ENCODE measurements around the gene SNX33. TPM values are rescaled to one million over a fixed set of nuclear protein-coding genes. Genes with fewer than 3 reads are reported as not detected.
"Not testable (repeated sequence)": the region's sequence is repeated elsewhere in the genome, so short reads cannot be mapped to it uniquely, and the experiment has no call there.

The SNX33 gene
- total and polyA plus RNA-seq, 2 donors from 2014 or later, result 14.2 to 20.2 TPM

GRCh38 chr15:75625542-75626347 is 22.0 kb upstream of the SNX33 start, which contains the start of gene SNUPN:
TSS of gene SNUPN (minus strand) at chr15:75625725. CDS start at chr15:75621051, 4,674 bp downstream.
- Histone ChIP-seq H3K4me3 (ENCODE audit: low read length in 3 of 3) (peak within 1 kb of the TSS; percentile 80 to 94 (median 86)), H3K4me1 (ENCODE audit: control insufficient read depth in 2 of 3, insufficient read depth in 2 of 3, low read depth in 1 of 3, low read length in 3 of 3) (peaks cover 0 to 10% (median 0%) of the 10 kb centered on the region in 3 donors), H3K27me3 (ENCODE audit: control insufficient read depth, insufficient read depth, low read length) (no peaks in the 10 kb centered on the region), H3K9me3 (ENCODE audit: control insufficient read depth in 2 of 3, insufficient read depth in 1 of 3, low read length in 3 of 3) (no peaks in the 10 kb centered on the region), H3K9ac (ENCODE audit: low read length in 3 of 3) (peak within 1 kb of the TSS; percentile 68 to 94 (median 91)), H3K36me3 (ENCODE audit: control insufficient read depth in 2 of 3, insufficient read depth in 3 of 3, low read length in 3 of 3) (no peaks in the 10 kb centered on the region), H3K27ac (ENCODE audit: low read depth in 2 of 2, low read length in 2 of 2) (peak within 1 kb of the TSS; percentile 97 to 98)
- DNase-seq (peak; percentile 96 to 98 (median 97)), FAIRE-seq (no peak)
- TF ChIP-seq, protein P1, sequence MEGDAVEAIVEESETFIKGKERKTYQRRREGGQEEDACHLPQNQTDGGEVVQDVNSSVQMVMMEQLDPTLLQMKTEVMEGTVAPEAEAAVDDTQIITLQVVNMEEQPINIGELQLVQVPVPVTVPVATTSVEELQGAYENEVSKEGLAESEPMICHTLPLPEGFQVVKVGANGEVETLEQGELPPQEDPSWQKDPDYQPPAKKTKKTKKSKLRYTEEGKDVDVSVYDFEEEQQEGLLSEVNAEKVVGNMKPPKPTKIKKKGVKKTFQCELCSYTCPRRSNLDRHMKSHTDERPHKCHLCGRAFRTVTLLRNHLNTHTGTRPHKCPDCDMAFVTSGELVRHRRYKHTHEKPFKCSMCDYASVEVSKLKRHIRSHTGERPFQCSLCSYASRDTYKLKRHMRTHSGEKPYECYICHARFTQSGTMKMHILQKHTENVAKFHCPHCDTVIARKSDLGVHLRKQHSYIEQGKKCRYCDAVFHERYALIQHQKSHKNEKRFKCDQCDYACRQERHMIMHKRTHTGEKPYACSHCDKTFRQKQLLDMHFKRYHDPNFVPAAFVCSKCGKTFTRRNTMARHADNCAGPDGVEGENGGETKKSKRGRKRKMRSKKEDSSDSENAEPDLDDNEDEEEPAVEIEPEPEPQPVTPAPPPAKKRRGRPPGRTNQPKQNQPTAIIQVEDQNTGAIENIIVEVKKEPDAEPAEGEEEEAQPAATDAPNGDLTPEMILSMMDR (IDR thresholded peaks at IDR 0.05; ENCODE audit: borderline replicate concordance, extremely low read depth, insufficient read depth), result no peak
- intact Hi-C loops (cut with DNase I), result no loop called here

- no peak overlapping the region for H3K4me3 ChIP-seq (ENCODE audit: low read length in 3 of 3)
- peaks cover 0 to under 1% (median 0%) of the 10 kb centered on the region in 3 donors for H3K4me1 ChIP-seq (ENCODE audit: control insufficient read depth in 2 of 3, insufficient read depth in 2 of 3, low read depth in 1 of 3, low read length in 3 of 3)
- no peak for FAIRE-seq
- DNase-seq, result peak in 1 of 5 donors; percentile 15
- no peak overlapping the region for H3K27ac ChIP-seq (ENCODE audit: low read depth in 2 of 2, low read length in 2 of 2)
- H3K27me3 ChIP-seq (ENCODE audit: control insufficient read depth, insufficient read depth, low read length), result no peaks in the 10 kb centered on the region
- H3K36me3 ChIP-seq (ENCODE audit: control insufficient read depth in 2 of 3, insufficient read depth in 3 of 3, low read length in 3 of 3), result no peaks in the 10 kb centered on the region
- TF ChIP-seq, protein P1 (IDR thresholded peaks at IDR 0.05; ENCODE audit: borderline replicate concordance, extremely low read depth, insufficient read depth), result no peak
- intact Hi-C loops (cut with DNase I), result no loop called here
- H3K9ac ChIP-seq (ENCODE audit: low read length in 3 of 3), result no peak overlapping the region
- no peaks in the 10 kb centered on the region for H3K9me3 ChIP-seq (ENCODE audit: control insufficient read depth in 2 of 3, insufficient read depth in 1 of 3, low read length in 3 of 3)
Measured at GRCh38 chr15:75631935-75632334, 15.8 kb upstream of the SNX33 start.

GRCh38 chr15:75633922-75634321 is 13.8 kb upstream of the SNX33 start:
- H3K9me3 ChIP-seq (ENCODE audit: control insufficient read depth in 2 of 3, insufficient read depth in 1 of 3, low read length in 3 of 3); H3K36me3 ChIP-seq (ENCODE audit: control insufficient read depth in 2 of 3, insufficient read depth in 3 of 3, low read length in 3 of 3); intact Hi-C loops (cut with DNase I); H3K27ac ChIP-seq (ENCODE audit: low read depth in 2 of 2, low read length in 2 of 2); H3K27me3 ChIP-seq (ENCODE audit: control insufficient read depth, insufficient read depth, low read length); DNase-seq; H3K4me3 ChIP-seq (ENCODE audit: low read length in 3 of 3); H3K9ac ChIP-seq (ENCODE audit: low read length in 3 of 3); FAIRE-seq: not testable (repeated sequence)
- H3K4me1 ChIP-seq (ENCODE audit: control insufficient read depth in 2 of 3, insufficient read depth in 2 of 3, low read depth in 1 of 3, low read length in 3 of 3), result peaks cover 0 to 15% (median 0%) of the 10 kb centered on the region in 3 donors

DNA sequence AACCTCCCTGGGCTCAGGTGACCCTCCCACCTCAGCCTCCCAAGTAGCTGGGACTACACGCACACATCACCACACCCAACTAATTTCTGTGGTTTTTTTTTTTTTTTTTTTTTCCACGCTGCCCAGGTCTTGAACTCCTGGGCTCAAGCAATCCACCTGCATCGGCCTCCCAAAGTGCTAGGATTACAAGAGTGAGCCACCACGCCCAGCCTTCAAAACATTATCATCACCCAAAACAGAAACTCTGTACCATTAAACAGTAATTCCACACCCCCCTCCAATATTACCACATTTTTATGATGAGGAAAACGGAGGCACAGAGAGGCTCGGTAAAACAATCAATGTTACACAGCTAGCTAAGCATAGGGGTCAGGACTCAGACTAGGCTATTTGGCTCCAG is 11.7 kb upstream of the SNX33 start:
- peaks cover 0 to 15% (median 0%) of the 10 kb centered on the region in 3 donors for H3K4me1 ChIP-seq (ENCODE audit: control insufficient read depth in 2 of 3, insufficient read depth in 2 of 3, low read depth in 1 of 3, low read length in 3 of 3)
- H3K36me3 ChIP-seq (ENCODE audit: control insufficient read depth in 2 of 3, insufficient read depth in 3 of 3, low read length in 3 of 3), result no peaks in the 10 kb centered on the region
- TF ChIP-seq, protein P1 (IDR thresholded peaks at IDR 0.05; ENCODE audit: borderline replicate concordance, extremely low read depth, insufficient read depth), result no peak
- no peak overlapping the region for H3K27ac ChIP-seq (ENCODE audit: low read depth in 2 of 2, low read length in 2 of 2)
- H3K27me3 ChIP-seq (ENCODE audit: control insufficient read depth, insufficient read depth, low read length), result no peaks in the 10 kb centered on the region
- H3K9me3 ChIP-seq (ENCODE audit: control insufficient read depth in 2 of 3, insufficient read depth in 1 of 3, low read length in 3 of 3), result no peaks in the 10 kb centered on the region
- H3K4me3 ChIP-seq (ENCODE audit: low read length in 3 of 3), result no peak overlapping the region
- intact Hi-C loops (cut with DNase I), result no loop called here
- FAIRE-seq, result no peak
- DNase-seq, result no peak
- H3K9ac ChIP-seq (ENCODE audit: low read length in 3 of 3), result no peak overlapping the region
